K562 (cell line): ENCODE results near the gene ARFGAP3. TPM values are rescaled to one million over a fixed set of nuclear protein-coding genes. Genes with fewer than 3 reads are reported as not detected.

Experiments used
- ATAC-seq: fragments of 200-7000 bp; cut with Tn5 transposase; 3 replicates; pipeline ENCODE4 v1.9.1; 2020; ENCODE audit warnings: moderate library complexity
- BruUV-seq: library from RNA; stranded (reverse); fragments of 400-500 nt; replicated peaks from 2 replicates; lab custom pipeline; 2021; lab: Mats Ljungman, UMichigan
- CTCF ChIA-PET: fragments of 300-600 bp; formaldehyde crosslinking; extraction: SDS; loops from one replicate; lab custom pipeline; 2021; ENCODE audit warnings: low intra/inter-chr PET ratio; lab: Yijun Ruan, JAX
- POLR2A ChIA-PET: fragments of 300-600, 350-650 bp; sonication (Branson Sonifier 250); formaldehyde crosslinking; extraction: SDS; loops from one replicate; lab custom pipeline; 2021; ENCODE audit warnings: antibody characterized with exemption, inconsistent platforms; lab: Yijun Ruan, JAX
- DNase-seq, 4 experiments: peaks; one replicate each; pipeline versions ENCODE4 v3.0.0 to v3.0.0-alpha.2; 2011 to 2018; ENCODE audit warnings: low spot score in 3 of 4, mixed read lengths in 3 of 4; ENCODE audit errors: extremely low read depth in 1 of 4
- FAIRE-seq: peaks from 2 replicates; lab custom pipeline; 2011; peaks lifted over from hg19 to GRCh38; lab: Jason Lieb, UNC
- H2AFZ ChIP-seq: 2 replicates; pipeline ENCODE4 v1.6.0; 2011; ENCODE audit warnings: low read depth, low read length, control low read depth, inconsistent platforms
- H3K27ac ChIP-seq: fragments of 200-600 bp; 3 replicates; pipeline ENCODE4 v1.8.0; 2011; ENCODE audit warnings: low read depth, mild to moderate bottlenecking, control low read depth, inconsistent platforms, low read length, moderate library complexity, mixed read lengths; ENCODE audit errors: extremely low read depth
- H3K27me3 ChIP-seq, 2 experiments: fragments of 300-600 bp in 1 of 2; 2 replicates in 1 of 2; 3 replicates in 1 of 2; pipeline versions ENCODE4 v1.6.0 to v1.8.0; 2011; ENCODE audit warnings: inconsistent platforms in 2 of 2, low read length in 2 of 2, mild to moderate bottlenecking in 1 of 2, mixed read lengths in 1 of 2, moderate library complexity in 1 of 2; ENCODE audit not compliant: control insufficient read depth in 2 of 2, insufficient read depth in 2 of 2
- H3K36me3 ChIP-seq: fragments of 300-600 bp; 3 replicates; pipeline ENCODE4 v1.8.0; 2011; ENCODE audit warnings: mild to moderate bottlenecking, low read length, inconsistent platforms; ENCODE audit not compliant: control insufficient read depth, insufficient read depth
- H3K4me1 ChIP-seq, 2 experiments: fragments of 200-600 bp in 1 of 2; replicated peaks in 1 of 2; 2 replicates in 1 of 2; 3 replicates in 1 of 2; pipeline versions ENCODE4 v1.5.1 to v1.8.0; 2011; ENCODE audit warnings: inconsistent platforms in 2 of 2, low read length in 2 of 2, mild to moderate bottlenecking in 1 of 2, mixed read lengths in 1 of 2, moderate library complexity in 1 of 2; ENCODE audit not compliant: control insufficient read depth in 2 of 2, insufficient read depth in 2 of 2
- H3K4me2 ChIP-seq: 2 replicates; pipeline ENCODE4 v1.6.1; 2011; ENCODE audit warnings: low read length, control low read depth, inconsistent platforms, mixed read lengths; ENCODE audit not compliant: insufficient read depth
- H3K4me3 ChIP-seq: fragments of 200-600 bp; sonication (generic), shearing (Covaris generic); 2 replicates; pipeline ENCODE4 v1.5.1; 2016; ENCODE audit warnings: control low read depth, inconsistent platforms
- H3K79me2 ChIP-seq: fragments of 200-600 bp; 3 replicates; pipeline ENCODE4 v1.8.0; 2011; ENCODE audit warnings: low read length, inconsistent platforms; ENCODE audit not compliant: control insufficient read depth, insufficient read depth
- H3K9ac ChIP-seq, 2 experiments: 2 replicates each; pipeline versions ENCODE4 v1.6.0 to v1.6.1; 2011; ENCODE audit warnings: low read depth in 2 of 2, low read length in 2 of 2, control low read depth in 1 of 2, inconsistent platforms in 1 of 2, mild to moderate bottlenecking in 1 of 2, mixed read lengths in 1 of 2; ENCODE audit not compliant: insufficient read depth in 1 of 2
- H3K9me1 ChIP-seq: one replicate; pipeline ENCODE4 v1.6.0; 2011; ENCODE audit warnings: inconsistent platforms, mild to moderate bottlenecking, low read length, moderate library complexity; ENCODE audit not compliant: control insufficient read depth, insufficient read depth
- H3K9me3 ChIP-seq: replicated peaks from 2 replicates; pipeline ENCODE4 v1.5.1; 2011; ENCODE audit warnings: low read depth, low read length, inconsistent platforms; ENCODE audit not compliant: control insufficient read depth, insufficient read depth
- H4K20me1 ChIP-seq: replicated peaks from 2 replicates; pipeline ENCODE4 v1.6.1; 2011; ENCODE audit warnings: low read length, inconsistent platforms, mixed read lengths; ENCODE audit not compliant: control insufficient read depth, insufficient read depth
- ATF1 ChIP-seq, 2 experiments: fragments of 450-650 bp in 1 of 2; IDR thresholded peaks; 2 replicates each; pipeline ENCODE4 v1.6.1; 2016; ENCODE audit warnings: missing compliant biosample characterization in 1 of 2, missing genetic modification characterization in 1 of 2
- ATF7 ChIP-seq: fragments of 450-650 bp; IDR thresholded peaks from 2 replicates; pipeline ENCODE4 v1.7.1; 2014; ENCODE audit warnings: mild to moderate bottlenecking, moderate library complexity
- CAMTA2 ChIP-seq: fragments of 250-450 bp; sonication (Bioruptor Pico); conservative IDR thresholded peaks from 2 replicates; pipeline ENCODE4 v1.5.1; 2022
- DDX20 ChIP-seq: fragments of 450-650 bp; IDR thresholded peaks from 2 replicates; pipeline ENCODE4 v1.6.1; 2016; ENCODE audit warnings: missing genetic modification characterization, low read depth, mild to moderate bottlenecking, missing compliant biosample characterization, moderate library complexity
- EGR1 ChIP-seq: fragments of 450-650 bp; conservative IDR thresholded peaks from 2 replicates; pipeline ENCODE4 v1.6.1; 2017; ENCODE audit warnings: mild to moderate bottlenecking
- FUS ChIP-seq: fragments of 200-400 bp; formaldehyde crosslinking; optimal IDR thresholded peaks from 2 replicates; pipeline ENCODE3; 2017; ENCODE audit warnings: low read depth, low read length
- MCM2 ChIP-seq: fragments of 450-650 bp; IDR thresholded peaks from 2 replicates; pipeline ENCODE4 v1.6.1; 2017; ENCODE audit warnings: low read depth, mild to moderate bottlenecking
- PML ChIP-seq: IDR thresholded peaks from 2 replicates; pipeline ENCODE4 v1.6.1; 2012; ENCODE audit warnings: low read length, inconsistent platforms
- PTTG1 ChIP-seq: fragments of 450-650 bp; IDR thresholded peaks from 2 replicates; pipeline ENCODE4 v1.6.1; 2016; ENCODE audit warnings: low read depth, mild to moderate bottlenecking, missing genetic modification characterization, missing compliant biosample characterization
- PURB ChIP-seq: sonication (generic); formaldehyde crosslinking; IDR thresholded peaks from 2 replicates; pipeline ENCODE4 v1.9.0; 2021; ENCODE audit warnings: low read depth, mild to moderate bottlenecking, missing genetic modification reagents
- SP2 ChIP-seq: IDR thresholded peaks from 2 replicates; pipeline ENCODE4 v1.6.1; 2011; ENCODE audit warnings: mild to moderate bottlenecking, low read depth, low read length, moderate library complexity; ENCODE audit not compliant: poor library complexity, severe bottlenecking; ENCODE audit errors: extremely low read depth
- STAT5A ChIP-seq: IDR thresholded peaks from 2 replicates; pipeline ENCODE4 v1.6.1; 2012; ENCODE audit warnings: low read length, inconsistent platforms, borderline replicate concordance
- ZFPM2 ChIP-seq: fragments of 250-450 bp; sonication (Bioruptor Pico); IDR thresholded peaks from 2 replicates; pipeline ENCODE4 v1.5.1; 2022; ENCODE audit warnings: mild to moderate bottlenecking
- ZNF143 ChIP-seq: sonication (generic); formaldehyde crosslinking; IDR thresholded peaks from 2 replicates; pipeline ENCODE4 v1.9.0; 2022; ENCODE audit warnings: mild to moderate bottlenecking, missing genetic modification reagents
- ZNF695 ChIP-seq: fragments of 450-650 bp; formaldehyde crosslinking; IDR thresholded peaks from 2 replicates; pipeline ENCODE4 v1.4.0; 2020; ENCODE audit warnings: mild to moderate bottlenecking, moderate library complexity
- ZNF717 ChIP-seq: fragments of 250-450 bp; sonication (Bioruptor Pico); IDR thresholded peaks from 2 replicates; pipeline ENCODE4 v1.5.0; 2021
- WGBS: fragments of 100-300 bp; shearing (Covaris generic); methylation state at CpG from one replicate; pipeline ENCODE4 v1.1.6; 2016; ENCODE audit warnings: low coverage, mixed read lengths; ENCODE audit not compliant: insufficient coverage; ENCODE audit errors: missing lambda C conversion rate; 5-methylcytosine and 5-hydroxymethylcytosine counted together
- in situ Hi-C: fragments of 300-500 bp; cut with MboI; formaldehyde crosslinking; loops from 4 replicates; pipeline ENCODE4 v1.15.0; 2018; ENCODE audit warnings: inconsistent platforms, mixed read lengths
- intact Hi-C: fragments of 100-400 bp; cut with micrococcal nuclease; formaldehyde crosslinking; loops from 2 replicates; pipeline ENCODE4 v1.14.2; 2022
- polyA plus RNA-seq, 8 experiments: library from polyadenylated mRNA; depleted of rRNA in 4 of 8; stranded (reverse) in 5 of 8; unstranded in 3 of 8; fragments of >200 nt; fragmentation: Nextera tagmentation in 2 of 8; fragmentation: Illumina TruSeq in 1 of 8; extraction: Ambion mirVana in 2 of 8; extraction: Trizol in 1 of 8; gene quantifications; 2 replicates each; pipeline versions ENCODE4 v1.2.1 to v1.2.3, GENCODE V29; 2011 to 2014; ENCODE audit warnings: inconsistent platforms in 1 of 8, missing spikeins in 1 of 8
- total RNA-seq, 7 experiments: library from RNA; depleted of rRNA in 6 of 7; stranded (reverse); fragments of >200 nt in 6 of 7; fragmentation: Illumina TruSeq in 2 of 7; extraction: Trizol in 2 of 7; gene quantifications; 2 replicates each; pipeline versions ENCODE4 v1.2.1 to v1.2.3, GENCODE V29; 2011 to 2021; ENCODE audit warnings: low replicate concordance in 1 of 7
- TF ChIP-seq, protein P1 (sequence below): sonication (generic); formaldehyde crosslinking; IDR thresholded peaks from 2 replicates; pipeline ENCODE4 v1.8.1; 2022; ENCODE audit warnings: missing genetic modification reagents
- TF ChIP-seq, protein P2 (sequence below): fragments of 250-450 bp; sonication (Bioruptor Pico); IDR thresholded peaks from 2 replicates; pipeline ENCODE4 v1.5.1; 2021; ENCODE audit warnings: mild to moderate bottlenecking

The ARFGAP3 gene
- total and polyA plus RNA-seq, 9 of the 15 experiments (the other 6 are each of a cell fraction or from before 2014, with no cell fraction given), result 14.2 to 31.9 (median 22.7) TPM

DNA sequence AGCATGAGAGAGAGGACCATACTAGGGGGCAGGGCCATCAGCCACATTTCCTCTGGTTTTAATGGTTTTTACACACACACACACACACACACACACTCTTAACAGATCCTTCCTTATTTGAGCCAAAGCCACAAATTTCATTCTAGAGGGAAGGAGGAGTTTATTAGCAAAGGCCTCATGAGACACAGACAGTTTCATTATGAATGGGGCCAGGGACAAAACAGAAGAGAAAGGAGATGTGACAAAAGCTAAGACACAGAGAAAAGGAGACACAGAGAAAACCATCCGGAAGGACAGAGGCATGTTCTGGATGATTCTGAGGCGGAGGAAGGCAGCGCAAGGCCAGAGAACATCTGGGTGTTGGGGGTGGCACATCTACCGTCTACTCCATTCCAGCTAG, 32.2 kb upstream of the ARFGAP3 start:
- no peaks in the 10 kb centered on the region for H3K4me1 ChIP-seq
- BruUV-seq, result no TSS peak
- peaks cover 35% of the 10 kb centered on the region; the same call in 2 of the 3 replicates for H3K36me3 ChIP-seq
- no peaks in the 10 kb centered on the region for H3K9me3 ChIP-seq
- no peak for FAIRE-seq
- no peaks in the 10 kb centered on the region for H3K79me2 ChIP-seq
- ATAC-seq, result no peak
- CTCF ChIA-PET, result no interaction called here
- POLR2A ChIA-PET, result no interaction called here
- intact Hi-C loops (no loop called here), in situ Hi-C loops (no loop called here)
- no peak overlapping the region for H3K4me3 ChIP-seq
- H3K9ac ChIP-seq, result no peak overlapping the region
- no peaks in the 10 kb centered on the region for H3K27me3 ChIP-seq
- no peaks in the 10 kb centered on the region for H3K9me1 ChIP-seq
- H4K20me1 ChIP-seq, result peaks cover 5% of the 10 kb centered on the region; the same call in 1 of the 2 replicates
- H3K4me2 ChIP-seq, result no peak overlapping the region
- no peak overlapping the region for H3K27ac ChIP-seq
- no peak for DNase-seq
- no peak overlapping the region for H2AFZ ChIP-seq
- 90% methylated on average over 2 of the region's 4 CpGs for WGBS
- TF ChIP-seq MCM2 (no peak), FUS (no peak), DDX20 (tag) (no peak), CAMTA2 (CRISPR knock-in tag) (no peak), ZNF695 (CRISPR knock-in tag) (no peak), ZNF143 (CRISPR knock-in tag) (no peak), ZNF717 (CRISPR knock-in tag) (no peak), STAT5A (no peak), ATF1 (CRISPR knock-in tag; IDR thresholded peaks at IDR 0.05) (no peak), ATF1 (tag; IDR thresholded peaks at IDR 0.05) (no peak), PTTG1 (tag) (no peak), ZFPM2 (no peak), SP2 (no peak), EGR1 (no peak), ATF7 (no peak), PURB (CRISPR knock-in tag) (no peak), PML (no peak)
- TF ChIP-seq, protein P1, sequence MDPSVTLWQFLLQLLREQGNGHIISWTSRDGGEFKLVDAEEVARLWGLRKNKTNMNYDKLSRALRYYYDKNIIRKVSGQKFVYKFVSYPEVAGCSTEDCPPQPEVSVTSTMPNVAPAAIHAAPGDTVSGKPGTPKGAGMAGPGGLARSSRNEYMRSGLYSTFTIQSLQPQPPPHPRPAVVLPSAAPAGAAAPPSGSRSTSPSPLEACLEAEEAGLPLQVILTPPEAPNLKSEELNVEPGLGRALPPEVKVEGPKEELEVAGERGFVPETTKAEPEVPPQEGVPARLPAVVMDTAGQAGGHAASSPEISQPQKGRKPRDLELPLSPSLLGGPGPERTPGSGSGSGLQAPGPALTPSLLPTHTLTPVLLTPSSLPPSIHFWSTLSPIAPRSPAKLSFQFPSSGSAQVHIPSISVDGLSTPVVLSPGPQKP (CRISPR knock-in tag), result no peak
- TF ChIP-seq, protein P2, sequence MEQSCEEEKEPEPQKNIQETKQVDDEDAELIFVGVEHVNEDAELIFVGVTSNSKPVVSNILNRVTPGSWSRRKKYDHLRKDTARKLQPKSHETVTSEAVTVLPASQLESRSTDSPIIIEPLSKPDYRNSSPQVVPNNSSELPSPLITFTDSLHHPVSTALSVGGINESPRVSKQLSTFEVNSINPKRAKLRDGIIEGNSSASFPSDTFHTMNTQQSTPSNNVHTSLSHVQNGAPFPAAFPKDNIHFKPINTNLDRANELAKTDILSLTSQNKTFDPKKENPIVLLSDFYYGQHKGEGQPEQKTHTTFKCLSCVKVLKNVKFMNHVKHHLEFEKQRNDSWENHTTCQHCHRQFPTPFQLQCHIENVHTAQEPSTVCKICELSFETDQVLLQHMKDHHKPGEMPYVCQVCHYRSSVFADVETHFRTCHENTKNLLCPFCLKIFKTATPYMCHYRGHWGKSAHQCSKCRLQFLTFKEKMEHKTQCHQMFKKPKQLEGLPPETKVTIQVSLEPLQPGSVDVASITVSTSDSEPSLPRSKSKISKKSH (CRISPR knock-in tag), result no peak
